B cell (primary cell): Measurements from ENCODE around the gene OLFML2B. TPM values are rescaled to one million over a fixed set of nuclear protein-coding genes. Genes with fewer than 3 reads are reported as not detected.

ENCODE experiments used
- ATAC-seq: fragments of 200-7000 bp; cut with Tn5 transposase; one replicate; pipeline ENCODE4 v1.10.0; 2021; ENCODE audit warnings: low read depth, mild to moderate bottlenecking, moderate number of reproducible peaks, moderate library complexity
- CTCF ChIA-PET: fragments of 350-600 bp; sonication (Branson Sonifier 250); formaldehyde crosslinking; loops from one replicate; lab custom pipeline; 2021; ENCODE audit warnings: antibody characterized with exemption, inconsistent platforms; lab: Charles Lee
- POLR2A ChIA-PET: fragments of 350-600 bp; sonication (Branson Sonifier 250); formaldehyde crosslinking; loops from one replicate; lab custom pipeline; 2021; ENCODE audit warnings: antibody characterized with exemption; lab: Charles Lee
- DNase-seq: peaks from one replicate; pipeline ENCODE4 v3.0.0; 2013
- H2AFZ ChIP-seq: 2 replicates; pipeline ENCODE4 v1.6.1; 2012; ENCODE audit warnings: mild to moderate bottlenecking, low read depth, low read length; ENCODE audit not compliant: insufficient read depth, poor library complexity, severe bottlenecking
- H3K27ac ChIP-seq, 2 donors: 1 replicate in 1 of 2; 2 replicates in 1 of 2; pipeline ENCODE4 v1.5.1; 2012 to 2013; ENCODE audit warnings: low read length in 2 of 2, mild to moderate bottlenecking in 2 of 2, moderate library complexity in 1 of 2
- H3K27me3 ChIP-seq, 4 experiments: fragments of 200-600 bp in 1 of 4; sonication (generic) in 1 of 4; replicated peaks in 1 of 4; 1 replicate in 2 of 4; 2 replicates in 2 of 4; pipeline versions ENCODE4 v1.6.1 to v1.7.0; 2013 to 2016; ENCODE audit warnings: low read length in 3 of 4, mild to moderate bottlenecking in 2 of 4, mixed read lengths in 1 of 4, moderate library complexity in 1 of 4; ENCODE audit not compliant: insufficient read depth in 4 of 4, control insufficient read depth in 3 of 4; ENCODE audit errors: control extremely low read depth in 1 of 4
- H3K36me3 ChIP-seq, 2 experiments: replicated peaks in 1 of 2; 1 replicate in 1 of 2; 2 replicates in 1 of 2; pipeline versions ENCODE4 v1.6.1 to v1.7.1; 2013; ENCODE audit warnings: low read length in 1 of 2; ENCODE audit not compliant: insufficient read depth in 2 of 2, control insufficient read depth in 1 of 2; ENCODE audit errors: control extremely low read depth in 1 of 2, extremely low read depth in 1 of 2
- H3K4me1 ChIP-seq, 2 donors: fragments of 200-600 bp in 1 of 2; sonication (generic) in 1 of 2; 1 replicate in 1 of 2; 2 replicates in 1 of 2; pipeline versions ENCODE4 v1.5.1 to v1.6.1; 2013 to 2017; ENCODE audit warnings: low read length in 2 of 2; ENCODE audit not compliant: control insufficient read depth in 2 of 2, insufficient read depth in 2 of 2
- H3K4me2 ChIP-seq: replicated peaks from 2 replicates; pipeline ENCODE3; 2012; ENCODE audit warnings: mild to moderate bottlenecking, low read depth, low read length; ENCODE audit not compliant: poor library complexity, severe bottlenecking
- H3K4me3 ChIP-seq, 5 experiments: fragments of 200-600 bp in 1 of 5; sonication (generic) in 1 of 5; 1 replicate in 3 of 5; 2 replicates in 2 of 5; pipeline versions ENCODE4 v1.5.1 to v1.7.0; 2011 to 2016; ENCODE audit warnings: low read length in 4 of 5, mild to moderate bottlenecking in 4 of 5, low read depth in 2 of 5, control low read depth in 1 of 5, moderate library complexity in 1 of 5; ENCODE audit not compliant: insufficient read depth in 1 of 5; ENCODE audit errors: control extremely low read depth in 1 of 5, extremely low read depth in 1 of 5
- H3K79me2 ChIP-seq: fragments of 200-600 bp; sonication (generic); one replicate; pipeline ENCODE4 v1.6.0; 2016; ENCODE audit warnings: low read length; ENCODE audit not compliant: control insufficient read depth, insufficient read depth
- H3K9ac ChIP-seq: fragments of 200-600 bp; sonication (generic); 2 replicates; pipeline ENCODE4 v1.6.1; 2017; ENCODE audit warnings: mild to moderate bottlenecking, low read length, moderate library complexity
- H3K9me3 ChIP-seq, 3 donors: one replicate each; pipeline versions ENCODE4 v1.6.1 to v1.7.1; 2013; ENCODE audit warnings: low read length in 2 of 3; ENCODE audit not compliant: control insufficient read depth in 2 of 3, insufficient read depth in 1 of 3; ENCODE audit errors: control extremely low read depth in 1 of 3
- H4K20me1 ChIP-seq: 2 replicates; pipeline ENCODE4 v1.6.0; 2012; ENCODE audit warnings: mild to moderate bottlenecking, low read length; ENCODE audit not compliant: insufficient read depth, control insufficient read depth, poor library complexity, severe bottlenecking
- H3K27ac Mint-ChIP-seq: one replicate; pipeline ENCODE4 v1.8.0; 2021; ENCODE audit warnings: mixed read lengths
- H3K27me3 Mint-ChIP-seq: one replicate; pipeline ENCODE4 v1.8.0; 2021; ENCODE audit warnings: mixed read lengths
- H3K4me1 Mint-ChIP-seq: one replicate; pipeline ENCODE4 v1.8.0; 2021; ENCODE audit warnings: mixed read lengths
- H3K4me3 Mint-ChIP-seq: one replicate; pipeline ENCODE4 v1.8.0; 2021; ENCODE audit warnings: mixed read lengths
- H3K9me3 Mint-ChIP-seq: one replicate; pipeline ENCODE4 v1.8.0; 2022; ENCODE audit warnings: mixed read lengths; ENCODE audit not compliant: insufficient read depth
- CTCF ChIP-seq: fragments of 200-600 bp; IDR thresholded peaks from one replicate; pipeline ENCODE4 v1.8.0; 2022; ENCODE audit warnings: antibody characterized with exemption, mild to moderate bottlenecking
- EZH2 ChIP-seq: IDR thresholded peaks from 2 replicates; pipeline ENCODE4 v1.6.1; 2012; ENCODE audit warnings: borderline replicate concordance, low read depth, mild to moderate bottlenecking, moderate library complexity, low read length; ENCODE audit not compliant: insufficient read depth, poor library complexity, severe bottlenecking
- WGBS: methylation state at CpG from one replicate; pipeline ENCODE4 v1.1.5; 2013; ENCODE audit warnings: missing lambda C conversion rate; ENCODE audit not compliant: insufficient coverage; 5-methylcytosine and 5-hydroxymethylcytosine counted together
- intact Hi-C: fragments of 100-400 bp; cut with micrococcal nuclease; formaldehyde crosslinking; loops from one replicate; pipeline ENCODE4 v1.10.0; 2022
- polyA plus RNA-seq: library from polyadenylated mRNA; depleted of rRNA; stranded (reverse); fragments of >200 nt; gene quantifications from 2 replicates; pipeline ENCODE4 v1.2.3, GENCODE V29; 2012
- total RNA-seq, 2 donors: library from RNA; stranded (reverse); fragments of 120-200 nt in 1 of 2; gene quantifications; 1 replicate in 1 of 2; 2 replicates in 1 of 2; pipeline versions ENCODE4 v1.2.3 to v1.2.4, GENCODE V29; 2013 to 2022

The OLFML2B gene
- total and polyA plus RNA-seq, 2 donors (not counting 1 experiment from before 2014, with no cell fraction given), result not detected

- Histone ChIP-seq H4K20me1 (no peaks in the 10 kb centered on the region), H3K9me3 (no peaks in the 10 kb centered on the region), H3K4me1 (no peaks in the 10 kb centered on the region), H3K9ac (no peak overlapping the region), H3K36me3 (peaks cover 0 to 41% of the 10 kb centered on the region in 2 experiments), H3K27me3 (no peaks in the 10 kb centered on the region), H2AFZ (no peak overlapping the region), H3K79me2 (no peaks in the 10 kb centered on the region), H3K4me3 (no peak overlapping the region), H3K27ac (no peak overlapping the region), H3K4me2 (no peak overlapping the region)
- no peak for TF ChIP-seq CTCF
- TF ChIP-seq EZH2, result no peak
- H3K27ac Mint-ChIP-seq, result no peak overlapping the region
- intact Hi-C loops, result no loop called here
- H3K4me3 Mint-ChIP-seq, result no peak overlapping the region
- H3K4me1 Mint-ChIP-seq, result peaks cover 2% of the 10 kb centered on the region
- CTCF ChIA-PET, result no interaction called here
- ATAC-seq (no peak), DNase-seq (no peak)
- no peaks in the 10 kb centered on the region for H3K9me3 Mint-ChIP-seq
- no peaks in the 10 kb centered on the region for H3K27me3 Mint-ChIP-seq
- WGBS, result no CpG with 5 or more reads among the region's 1 CpG
- POLR2A ChIA-PET, result no interaction called here
Observed at GRCh38 chr1:161943737-161944136, 79.9 kb downstream of the OLFML2B start.

GRCh38 chr1:161941726-161942436, 81.8 kb downstream of the OLFML2B start:
- Histone ChIP-seq H2AFZ (no peak overlapping the region), H3K27me3 (no peaks in the 10 kb centered on the region), H3K4me2 (no peak overlapping the region), H3K4me3 (no peak overlapping the region), H4K20me1 (no peaks in the 10 kb centered on the region), H3K9me3 (no peaks in the 10 kb centered on the region), H3K79me2 (no peaks in the 10 kb centered on the region), H3K4me1 (no peaks in the 10 kb centered on the region), H3K27ac (no peak overlapping the region), H3K36me3 (peaks cover 0 to 38% of the 10 kb centered on the region in 2 experiments), H3K9ac (no peak overlapping the region)
- POLR2A ChIA-PET, result no interaction called here
- CTCF ChIA-PET, result no interaction called here
- Mint-ChIP-seq H3K27ac (no peak overlapping the region), H3K4me1 (no peaks in the 10 kb centered on the region), H3K27me3 (no peaks in the 10 kb centered on the region), H3K4me3 (no peak overlapping the region), H3K9me3 (no peaks in the 10 kb centered on the region)
- TF ChIP-seq EZH2, result no peak
- TF ChIP-seq CTCF, result no peak
- no peak for ATAC-seq
- WGBS, result no CpG with 5 or more reads among the region's 8 CpGs
- no peak for DNase-seq
- intact Hi-C loops, result no loop called here
